Aorta (tissue), 5 donors: ENCODE measurements around the gene MIS18A. TPM values are rescaled to one million over a fixed set of nuclear protein-coding genes. Genes with fewer than 3 reads are reported as not detected.
"Not testable (repeated sequence)": the region's sequence is repeated elsewhere in the genome, so short reads cannot be mapped to it uniquely, and the experiment has no call there.

Experiments used
- ATAC-seq: fragments of 200-7000 bp; cut with Tn5 transposase; one replicate; pipeline ENCODE4 v1.9.1; 2022; ENCODE audit warnings: moderate library complexity; ENCODE audit not compliant: low FRiP score
- DNase-seq, 2 donors: peaks; one replicate each; pipeline ENCODE4 v3.0.0-alpha.2; 2020
- H3K27ac ChIP-seq, 2 donors: one replicate each; pipeline ENCODE4 v1.5.1; 2013; ENCODE audit warnings: low read length in 2 of 2, mild to moderate bottlenecking in 2 of 2, moderate library complexity in 2 of 2, control low read depth in 1 of 2, inconsistent platforms in 1 of 2, low read depth in 1 of 2
- H3K27me3 ChIP-seq, 2 donors: one replicate each; pipeline ENCODE4 v1.6.1; 2013; ENCODE audit warnings: control low read depth in 1 of 2, low read length in 1 of 2, mild to moderate bottlenecking in 1 of 2, moderate library complexity in 1 of 2; ENCODE audit not compliant: insufficient read depth in 2 of 2, control insufficient read depth in 1 of 2
- H3K36me3 ChIP-seq, 2 donors: one replicate each; pipeline ENCODE4 v1.6.1; 2013; ENCODE audit warnings: control low read depth in 1 of 2, low read length in 1 of 2, mild to moderate bottlenecking in 1 of 2; ENCODE audit not compliant: insufficient read depth in 2 of 2, control insufficient read depth in 1 of 2
- H3K4me1 ChIP-seq, 2 donors: one replicate each; pipeline ENCODE4 v1.6.1; 2013; ENCODE audit warnings: low read length in 2 of 2, control low read depth in 1 of 2, mild to moderate bottlenecking in 1 of 2, moderate library complexity in 1 of 2; ENCODE audit not compliant: insufficient read depth in 2 of 2, control insufficient read depth in 1 of 2
- H3K4me3 ChIP-seq, 2 donors: one replicate each; pipeline ENCODE4 v1.5.1; 2013; ENCODE audit warnings: low read length in 2 of 2, control low read depth in 1 of 2, mild to moderate bottlenecking in 1 of 2
- H3K9me3 ChIP-seq: one replicate; pipeline ENCODE4 v1.6.1; 2013; ENCODE audit warnings: mild to moderate bottlenecking, low read length; ENCODE audit not compliant: control insufficient read depth
- WGBS, 2 donors: extraction: QIAGEN DNeasy Blood & Tissue Kit; methylation state at CpG; one replicate each; pipeline ENCODE4 v1.1.7; 2013; 5-methylcytosine and 5-hydroxymethylcytosine counted together
- intact Hi-C, 2 donors: fragments of 100-400 bp; cut with DNase I; formaldehyde crosslinking; loops; one replicate each; pipeline versions ENCODE4 v1.14.2 to v1.15.0; 2022
- polyA plus RNA-seq, 2 donors: library from polyadenylated mRNA; stranded (reverse); fragments of 200-250 nt; gene quantifications; one replicate each; pipeline ENCODE4 v1.2.3, GENCODE V29; 2013
- total RNA-seq, 2 donors: library from RNA; stranded (reverse); fragmentation: NEBNext Ultra II Directional; extraction: Animal tissue kit (Norgen Biotek cat#: 25700); gene quantifications; one replicate each; pipeline ENCODE4 v1.2.1, GENCODE V29; 2021
- donor health status: healthy with polysubstance abuse.
- donor health status: Bipolar disorder and iron deficiency.
- donor health status: DM: no; HTN: no; CAD: no.
- donor health status: DM: no; HTN: no; CAD: no.
- donor health status: DM: yes; HTN: yes; CAD: no.

MIS18A gene
- total and polyA plus RNA-seq, 4 donors, result 3.3 to 5.5 (median 4.7) TPM

DNA sequence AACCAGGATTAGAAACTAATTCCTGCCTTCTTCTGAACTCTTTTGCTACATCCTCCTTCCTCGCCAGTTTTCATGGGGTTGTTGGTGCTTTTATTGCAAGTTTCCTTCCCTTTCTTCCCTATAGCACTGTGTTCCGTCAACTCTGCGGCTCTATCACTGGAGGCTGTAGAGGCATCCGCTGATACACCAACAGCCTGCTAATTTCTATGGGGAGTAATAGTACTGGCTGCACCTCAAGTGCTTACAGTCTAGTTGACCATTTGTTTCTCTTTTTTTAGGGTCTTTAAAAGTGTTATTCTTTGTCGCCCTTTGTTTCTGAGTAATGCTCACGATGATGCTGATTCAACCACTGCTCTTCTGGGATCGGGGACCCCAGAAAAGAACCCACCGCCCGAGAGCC is 746 bp downstream of the MIS18A start:
- Histone ChIP-seq H3K27me3 (no peaks in the 10 kb centered on the region), H3K27ac (no peak overlapping the region), H3K36me3 (no peaks in the 10 kb centered on the region), H3K4me3 (peak overlapping the region; percentile 72 to 78), H3K4me1 (no peaks in the 10 kb centered on the region), H3K9me3 (no peaks in the 10 kb centered on the region)
- ATAC-seq (no peak), DNase-seq (no peak)
- intact Hi-C loops, result loop anchor here in 1 of 2 donors (10.0 kb wide), 1 partner anchor 613 kb away; no protein-coding TSS in a partner anchor
- 1 to 3% methylated on average over 9 of the region's 9 CpGs for WGBS, 2 donors

DNA sequence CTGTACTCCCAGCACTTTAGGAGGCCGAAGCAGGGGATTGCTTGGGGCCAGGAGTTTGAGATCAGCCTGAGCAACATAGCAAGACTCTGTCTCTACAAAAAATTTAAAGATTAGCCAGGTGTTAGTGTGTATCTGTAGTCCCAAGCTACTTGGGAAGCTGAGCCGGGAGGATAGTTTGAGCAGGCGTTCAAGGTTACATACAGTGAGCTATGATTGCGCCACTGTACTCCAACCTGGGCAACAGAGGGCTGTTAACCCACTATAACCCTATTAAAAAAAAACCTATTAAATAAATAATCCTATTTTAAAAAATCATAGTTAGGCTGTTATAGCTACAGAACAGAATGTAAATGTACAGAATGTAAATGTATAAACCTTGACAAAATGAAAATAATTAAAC is 2.2 kb downstream of the MIS18A start:
- Histone ChIP-seq H3K27me3 (no peaks in the 10 kb centered on the region), H3K4me1 (no peaks in the 10 kb centered on the region), H3K27ac (no peak overlapping the region), H3K9me3 (no peaks in the 10 kb centered on the region), H3K36me3 (no peaks in the 10 kb centered on the region), H3K4me3 (no peak overlapping the region)
- ATAC-seq (no peak), DNase-seq (no peak)
- intact Hi-C loops, result loop anchor here in 1 of 2 donors (10.0 kb wide), 1 partner anchor 612 kb away; no protein-coding TSS in a partner anchor
- 93 to 95% methylated on average over 4 of the region's 4 CpGs for WGBS, 2 donors

DNA sequence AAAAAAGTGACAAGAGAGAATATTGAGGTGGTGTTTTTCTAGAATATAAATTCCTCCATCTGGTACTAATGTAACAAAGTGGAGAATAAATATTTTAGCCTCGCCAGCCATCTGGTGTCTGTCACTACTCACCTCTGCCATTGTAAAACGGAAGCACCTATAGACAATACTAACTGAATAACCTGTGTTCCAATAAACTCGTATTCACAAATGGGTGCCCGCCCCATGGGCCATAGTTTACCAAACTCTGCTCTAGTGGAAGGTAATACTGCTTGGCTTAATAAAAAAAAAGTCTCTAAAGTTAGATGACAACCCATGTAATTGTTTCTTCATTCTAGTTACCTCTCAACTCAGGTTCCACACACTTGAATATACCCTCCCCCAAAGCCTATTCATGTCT is 8.1 kb downstream of the MIS18A start:
- DNase-seq, result no peak

DNA sequence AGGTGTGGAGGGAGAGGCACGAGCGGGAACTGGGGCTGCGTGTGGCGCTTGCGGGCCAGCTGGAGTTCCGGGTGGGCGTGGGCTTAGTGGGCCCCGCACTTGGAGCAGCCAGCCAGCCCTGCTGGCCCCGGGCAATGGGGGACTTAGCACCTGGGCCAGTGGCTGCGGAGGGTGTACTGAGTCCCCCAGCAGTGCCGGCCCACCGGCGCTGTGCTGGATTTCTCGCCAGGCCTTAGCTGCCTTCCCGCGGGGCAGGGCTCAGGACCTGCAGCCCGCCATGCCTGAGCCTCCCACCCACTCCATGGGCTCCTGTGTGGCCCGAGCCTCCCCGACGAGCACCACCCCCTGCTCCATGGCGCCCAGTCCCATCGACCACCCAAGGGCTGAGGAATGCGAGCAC is 13.5 kb downstream of the MIS18A start:
- intact Hi-C loops, result loop anchor here in 1 of 2 donors (10.0 kb wide), 1 partner anchor 481 kb away; no protein-coding TSS in a partner anchor
- not testable (repeated sequence) for H3K9me3 ChIP-seq, H3K36me3 ChIP-seq, H3K27ac ChIP-seq, H3K27me3 ChIP-seq, ATAC-seq, DNase-seq, H3K4me3 ChIP-seq, H3K4me1 ChIP-seq
- WGBS, 2 donors, result 93 to 95% methylated on average over 14 to 23 of the region's 23 CpGs

More for the DNA sequence above, 8.1 kb downstream of the MIS18A start:
- no peak overlapping the region for H3K4me3 ChIP-seq
- H3K9me3 ChIP-seq, result no peaks in the 10 kb centered on the region
- peaks cover 2 to 4% of the 10 kb centered on the region in 2 donors for H3K36me3 ChIP-seq
- 87 to 95% methylated on average over 4 of the region's 4 CpGs for WGBS, 2 donors
- H3K27ac ChIP-seq, result no peak overlapping the region
- no peaks in the 10 kb centered on the region for H3K4me1 ChIP-seq
- intact Hi-C loops, result loop anchor here in 1 of 2 donors (10.0 kb wide), 1 partner anchor 606 kb away; no protein-coding TSS in a partner anchor
- H3K27me3 ChIP-seq, result no peaks in the 10 kb centered on the region
- ATAC-seq, result no peak

DNA sequence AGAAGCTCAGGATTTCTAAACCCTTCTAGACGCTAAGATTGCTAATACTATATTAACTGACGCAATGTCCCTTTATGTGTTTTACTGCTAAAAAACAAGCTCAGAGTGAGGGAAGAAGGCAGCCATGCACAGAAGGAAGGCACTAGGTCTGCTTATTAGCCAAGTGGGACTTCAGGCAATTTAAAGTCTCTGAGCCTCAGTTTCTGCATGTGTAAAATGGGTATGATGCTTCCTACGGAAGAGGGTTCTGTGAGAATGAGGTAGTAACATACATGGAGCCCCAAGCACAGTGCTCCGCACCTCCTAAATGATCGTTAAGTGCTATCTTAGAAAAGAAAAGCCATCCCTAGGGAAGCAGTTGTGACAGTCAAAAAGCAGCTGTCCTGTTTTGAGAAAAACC is 16.9 kb downstream of the MIS18A start:
- DNase-seq, result no peak
- Histone ChIP-seq H3K9me3 (no peaks in the 10 kb centered on the region), H3K27me3 (no peaks in the 10 kb centered on the region), H3K36me3 (no peaks in the 10 kb centered on the region), H3K4me1 (no peaks in the 10 kb centered on the region), H3K4me3 (no peak overlapping the region), H3K27ac (no peak overlapping the region)
- WGBS, 2 donors, result 92 to 93% methylated on average over 5 of the region's 5 CpGs
- intact Hi-C loops, result loop anchor here in 1 of 2 donors (10.0 kb wide), 1 partner anchor 477 kb away; no protein-coding TSS in a partner anchor
- ATAC-seq, result no peak

DNA sequence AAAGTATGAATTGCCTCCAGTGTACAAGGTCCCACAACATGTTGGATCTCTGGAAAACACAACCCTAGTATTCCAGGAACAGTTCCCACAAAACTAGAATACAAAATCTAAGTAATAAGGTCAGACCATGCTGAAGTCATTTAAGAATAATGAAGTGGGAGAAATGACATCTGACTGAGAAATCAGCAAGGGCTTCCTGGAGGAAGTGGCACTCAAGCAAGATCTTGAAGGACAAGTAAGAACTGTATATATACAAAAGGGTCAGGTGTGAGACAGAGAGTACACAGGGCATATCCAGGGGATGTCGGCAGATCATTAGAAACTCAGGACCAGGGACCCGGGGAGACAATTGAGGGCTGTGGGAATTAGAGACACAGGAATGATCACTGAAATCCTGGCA is 18.7 kb downstream of the MIS18A start:
- Histone ChIP-seq H3K36me3 (no peaks in the 10 kb centered on the region), H3K4me1 (no peaks in the 10 kb centered on the region), H3K9me3 (no peaks in the 10 kb centered on the region), H3K27ac (no peak overlapping the region), H3K4me3 (no peak overlapping the region), H3K27me3 (no peaks in the 10 kb centered on the region)
- intact Hi-C loops, result loop anchor here in 1 of 2 donors (10.0 kb wide), 1 partner anchor 475 kb away; no protein-coding TSS in a partner anchor
- ATAC-seq (no peak), DNase-seq (no peak)
- 91 to 94% methylated on average over 2 of the region's 2 CpGs for WGBS, 2 donors

DNA sequence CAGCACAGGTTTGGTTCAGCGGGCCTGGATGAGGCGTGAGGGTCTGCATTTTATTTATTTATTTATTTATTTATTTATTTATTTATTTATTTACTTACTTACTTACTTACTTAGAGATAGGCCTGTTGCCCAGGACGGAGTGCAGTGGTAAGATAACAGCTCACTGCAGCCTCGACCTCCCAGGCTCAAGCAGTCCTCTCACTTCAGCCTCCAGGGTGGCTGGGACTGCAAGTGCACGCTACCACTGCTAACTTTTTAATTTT is 20.1 kb downstream of the MIS18A start:
- ATAC-seq, H3K27me3 ChIP-seq, H3K27ac ChIP-seq, DNase-seq, H3K4me1 ChIP-seq, H3K36me3 ChIP-seq, H3K9me3 ChIP-seq, H3K4me3 ChIP-seq: not testable (repeated sequence)
- intact Hi-C loops, result loop anchor here (1.0 to 10.0 kb wide), 7 partner anchors 116 to 526 kb away; partner anchors contain the start of gene SCAF4 (in 1 of the 2)
- 80 to 83% methylated on average over 5 of the region's 5 CpGs for WGBS, 2 donors

DNA sequence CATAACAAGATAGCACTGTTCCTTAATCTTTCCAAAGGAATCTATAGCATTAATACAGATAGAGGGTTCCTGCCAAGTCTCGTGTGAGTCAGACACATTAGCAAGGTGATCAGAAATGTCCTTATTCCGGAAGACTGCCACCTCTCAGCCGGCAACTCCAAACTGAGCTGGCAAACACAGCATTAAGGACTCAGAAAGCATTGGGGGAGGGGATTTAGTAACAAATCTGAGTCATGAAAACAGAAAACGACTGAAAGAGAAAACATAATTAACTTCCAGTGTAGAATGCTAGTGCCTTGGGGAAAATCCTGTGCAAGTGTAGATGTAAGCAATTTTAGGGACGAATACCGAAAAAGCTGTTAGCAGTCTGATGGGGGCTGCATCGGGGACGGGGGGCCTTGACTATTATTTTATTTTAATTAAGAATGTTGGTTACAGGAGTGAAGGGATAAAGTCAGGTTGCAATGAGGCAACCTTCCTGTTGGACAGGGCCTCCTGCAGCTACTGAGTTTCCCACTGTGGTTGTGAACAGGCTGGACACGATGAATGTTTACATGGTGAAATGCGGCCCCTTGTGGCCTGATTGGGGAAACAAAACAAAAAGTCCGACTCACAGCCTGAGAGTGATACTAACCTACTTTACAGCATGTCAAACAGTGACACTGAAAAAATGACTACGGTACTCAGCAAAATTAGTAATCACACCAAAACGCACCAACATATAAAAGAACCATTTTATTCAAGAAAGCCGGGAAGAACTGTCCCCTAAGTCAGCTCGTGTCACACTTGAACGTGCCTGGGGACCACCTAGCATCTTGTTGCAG is 20.7 kb downstream of the MIS18A start:
- no peak overlapping the region for H3K27ac ChIP-seq
- peak; percentile 90 for ATAC-seq
- no peaks in the 10 kb centered on the region for H3K4me1 ChIP-seq
- DNase-seq, result peak in 1 of 2 donors; percentile 72
- no peaks in the 10 kb centered on the region for H3K27me3 ChIP-seq
- WGBS, 2 donors, result 29 to 30% methylated on average over 16 of the region's 16 CpGs
- H3K4me3 ChIP-seq, result no peak overlapping the region
- intact Hi-C loops, result loop anchor here (1.0 to 10.0 kb wide), 8 partner anchors 116 to 526 kb away; partner anchors contain the start of gene SCAF4 (in 1 of the 2)
- H3K9me3 ChIP-seq, result no peaks in the 10 kb centered on the region
- H3K36me3 ChIP-seq, result no peaks in the 10 kb centered on the region
